Measurements from ENCODE around the gene SELENOS. TPM values are rescaled to one million over a fixed set of nuclear protein-coding genes. Genes with fewer than 3 reads are reported as not detected.

Gene SELENOS, protein sequence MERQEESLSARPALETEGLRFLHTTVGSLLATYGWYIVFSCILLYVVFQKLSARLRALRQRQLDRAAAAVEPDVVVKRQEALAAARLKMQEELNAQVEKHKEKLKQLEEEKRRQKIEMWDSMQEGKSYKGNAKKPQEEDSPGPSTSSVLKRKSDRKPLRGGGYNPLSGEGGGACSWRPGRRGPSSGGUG
- polyA plus RNA-seq (128 and 136 TPM in 2 replicates), polyA minus RNA-seq (54.8 and 54.9 TPM in 2 replicates)

GRCh38 chr15:101277038-101277822 lies at the start of gene SELENOS:
Gene SELENOS, minus strand, starts transcription at chr15:101277485. Its CDS starts 68 bp downstream, at chr15:101277417.
- H4K20me1 ChIP-seq (ENCODE audit: insufficient read depth), result no peaks in the 10 kb centered on the region
- peak within 1 kb of the TSS; percentile 94 for H3K4me2 ChIP-seq (ENCODE audit: low read length)
- H3K4me3 ChIP-seq (ENCODE audit: low read length), result peak within 1 kb of the TSS; percentile 97
- no peak for TF ChIP-seq CTCF (IDR thresholded peaks at IDR 0.05; ENCODE audit: poor library complexity, severe bottlenecking)
- peak; percentile 38 for TF ChIP-seq EP300 (conservative IDR thresholded peaks at IDR 0.05; ENCODE audit: poor library complexity, severe bottlenecking)
- peak; percentile 38 for TF ChIP-seq SMC3 (conservative IDR thresholded peaks at IDR 0.05; ENCODE audit: poor library complexity)
- peak; percentile 34 for TF ChIP-seq RAD21 (conservative IDR thresholded peaks at IDR 0.05)
- TF ChIP-seq, protein P1, sequence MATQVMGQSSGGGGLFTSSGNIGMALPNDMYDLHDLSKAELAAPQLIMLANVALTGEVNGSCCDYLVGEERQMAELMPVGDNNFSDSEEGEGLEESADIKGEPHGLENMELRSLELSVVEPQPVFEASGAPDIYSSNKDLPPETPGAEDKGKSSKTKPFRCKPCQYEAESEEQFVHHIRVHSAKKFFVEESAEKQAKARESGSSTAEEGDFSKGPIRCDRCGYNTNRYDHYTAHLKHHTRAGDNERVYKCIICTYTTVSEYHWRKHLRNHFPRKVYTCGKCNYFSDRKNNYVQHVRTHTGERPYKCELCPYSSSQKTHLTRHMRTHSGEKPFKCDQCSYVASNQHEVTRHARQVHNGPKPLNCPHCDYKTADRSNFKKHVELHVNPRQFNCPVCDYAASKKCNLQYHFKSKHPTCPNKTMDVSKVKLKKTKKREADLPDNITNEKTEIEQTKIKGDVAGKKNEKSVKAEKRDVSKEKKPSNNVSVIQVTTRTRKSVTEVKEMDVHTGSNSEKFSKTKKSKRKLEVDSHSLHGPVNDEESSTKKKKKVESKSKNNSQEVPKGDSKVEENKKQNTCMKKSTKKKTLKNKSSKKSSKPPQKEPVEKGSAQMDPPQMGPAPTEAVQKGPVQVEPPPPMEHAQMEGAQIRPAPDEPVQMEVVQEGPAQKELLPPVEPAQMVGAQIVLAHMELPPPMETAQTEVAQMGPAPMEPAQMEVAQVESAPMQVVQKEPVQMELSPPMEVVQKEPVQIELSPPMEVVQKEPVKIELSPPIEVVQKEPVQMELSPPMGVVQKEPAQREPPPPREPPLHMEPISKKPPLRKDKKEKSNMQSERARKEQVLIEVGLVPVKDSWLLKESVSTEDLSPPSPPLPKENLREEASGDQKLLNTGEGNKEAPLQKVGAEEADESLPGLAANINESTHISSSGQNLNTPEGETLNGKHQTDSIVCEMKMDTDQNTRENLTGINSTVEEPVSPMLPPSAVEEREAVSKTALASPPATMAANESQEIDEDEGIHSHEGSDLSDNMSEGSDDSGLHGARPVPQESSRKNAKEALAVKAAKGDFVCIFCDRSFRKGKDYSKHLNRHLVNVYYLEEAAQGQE (IDR thresholded peaks at IDR 0.05; ENCODE audit: borderline replicate concordance), result no peak
- peak; percentile 64 for TF ChIP-seq POLR2AphosphoS5 (IDR thresholded peaks at IDR 0.05)
- peak; percentile 98 for TF ChIP-seq MXI1 (conservative IDR thresholded peaks at IDR 0.05; ENCODE audit: poor library complexity, severe bottlenecking)
- no peak for TF ChIP-seq TAF1 (IDR thresholded peaks at IDR 0.05; ENCODE audit: low read depth)
- TF ChIP-seq EZH2 (IDR thresholded peaks at IDR 0.05; ENCODE audit: borderline replicate concordance, insufficient read depth, low read length, poor library complexity, severe bottlenecking), result no peak
- no peaks in the 10 kb centered on the region for H3K36me3 ChIP-seq (ENCODE audit: insufficient read depth, low read length)
- H3K9me3 ChIP-seq (ENCODE audit: low read length), result no peaks in the 10 kb centered on the region
- peak within 1 kb of the TSS; percentile 73 for H2AFZ ChIP-seq (ENCODE audit: low read depth, low read length)
- peak within 1 kb of the TSS; percentile 67 for H3K9ac ChIP-seq (ENCODE audit: low read length)
- peak within 1 kb of the TSS; percentile 55 for H3K27ac ChIP-seq (ENCODE audit: low read length)
- no peaks in the 10 kb centered on the region for H3K27me3 ChIP-seq (ENCODE audit: insufficient read depth, low read depth, low read length)
- no peaks in the 10 kb centered on the region for H3F3A ChIP-seq (ENCODE audit: insufficient read depth, low read length, poor library complexity, severe bottlenecking)
- no peaks in the 10 kb centered on the region for H3K9me2 ChIP-seq (ENCODE audit: insufficient read depth, low read length)
- H3K79me2 ChIP-seq (replicated peaks; ENCODE audit: insufficient read depth, low read length), result peaks cover 17% of the 10 kb centered on the region

DNA sequence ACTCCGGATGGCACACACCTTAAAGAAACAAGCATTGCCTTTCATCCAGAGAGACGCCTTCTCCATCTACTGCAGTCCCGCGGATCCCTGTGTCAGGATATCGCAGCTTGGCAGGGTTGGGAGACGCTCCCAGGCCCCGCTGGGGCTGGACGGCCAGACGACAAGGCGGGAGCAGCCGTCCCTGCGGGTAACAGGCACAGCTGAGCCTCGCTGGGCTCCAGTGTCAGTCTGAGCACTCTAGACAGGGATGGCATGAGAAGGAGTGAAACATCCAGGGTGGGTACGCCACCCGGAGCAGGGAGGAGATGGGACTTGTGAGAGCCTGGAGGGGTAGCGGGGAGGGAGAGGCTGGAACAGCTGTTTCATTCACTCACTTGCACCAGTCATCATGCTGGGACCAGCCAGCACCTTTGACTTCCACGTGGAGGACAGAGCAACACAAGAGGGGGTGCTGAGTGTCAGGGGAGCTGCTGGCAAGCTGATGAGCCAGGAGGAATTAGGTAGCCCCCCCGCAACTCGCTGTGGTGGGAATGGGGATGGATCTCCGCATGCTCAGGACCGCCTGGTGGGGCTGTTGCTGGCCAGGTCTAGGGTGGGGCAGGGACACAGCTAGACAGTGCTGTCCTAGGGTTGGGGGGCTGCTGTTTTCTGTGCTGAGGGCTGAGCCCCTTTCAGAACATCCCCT lies 49.3 kb upstream of the SELENOS start:
- Histone ChIP-seq H3K27me3 (ENCODE audit: insufficient read depth, low read depth, low read length) (no peaks in the 10 kb centered on the region), H3K36me3 (ENCODE audit: insufficient read depth, low read length) (no peaks in the 10 kb centered on the region), H3K79me2 (replicated peaks; ENCODE audit: insufficient read depth, low read length) (no peaks in the 10 kb centered on the region), H3K4me2 (ENCODE audit: low read length) (no peak overlapping the region), H3K9me2 (ENCODE audit: insufficient read depth, low read length) (no peaks in the 10 kb centered on the region), H3K27ac (ENCODE audit: low read length) (no peak overlapping the region), H3K4me3 (ENCODE audit: low read length) (no peak overlapping the region), H3K9me3 (ENCODE audit: low read length) (no peaks in the 10 kb centered on the region), H3F3A (ENCODE audit: insufficient read depth, low read length, poor library complexity, severe bottlenecking) (no peaks in the 10 kb centered on the region), H4K20me1 (ENCODE audit: insufficient read depth) (no peaks in the 10 kb centered on the region), H2AFZ (ENCODE audit: low read depth, low read length) (no peak overlapping the region), H3K9ac (ENCODE audit: low read length) (no peak overlapping the region)
- no peak for TF ChIP-seq TAF1 (IDR thresholded peaks at IDR 0.05; ENCODE audit: low read depth)
- TF ChIP-seq RAD21 (conservative IDR thresholded peaks at IDR 0.05), result no peak
- no peak for TF ChIP-seq MXI1 (conservative IDR thresholded peaks at IDR 0.05; ENCODE audit: poor library complexity, severe bottlenecking)
- no peak for TF ChIP-seq CTCF (IDR thresholded peaks at IDR 0.05; ENCODE audit: poor library complexity, severe bottlenecking)
